ENCODE data around the gene SCUBE2. TPM values are rescaled to one million over a fixed set of nuclear protein-coding genes. Genes with fewer than 3 reads are reported as not detected.
"Not testable (repeated sequence)": the region's sequence is repeated elsewhere in the genome, so short reads cannot be mapped to it uniquely, and the experiment has no call there.

The SCUBE2 gene
- total RNA-seq, 4 donors from 2014 or later: 0.24 to 3.6 (median 2.3) TPM

GRCh38 chr11:8980485-8980884 is 110.9 kb downstream of the SCUBE2 start:
- no peak for TF ChIP-seq POLR2A (IDR thresholded peaks at IDR 0.05)
- TF ChIP-seq CTCF (IDR thresholded peaks at IDR 0.05 in 4 of 5, conservative IDR thresholded peaks at IDR 0.05 in 1 of 5): no peak
- DNase-seq (no peak), ATAC-seq (no peak)
- Histone ChIP-seq H3K27ac (no peak overlapping the region), H3K4me3 (no peak overlapping the region), H3K36me3 (no peaks in the 10 kb centered on the region), H3K27me3 (no peaks in the 10 kb centered on the region), H3K4me1 (no peaks in the 10 kb centered on the region), H3K9me3 (no peaks in the 10 kb centered on the region)
- in situ Hi-C loops (cut with MboI; ENCODE audit: low sequenced_read_pairs in 4 of 4) (no loop called here), intact Hi-C loops (cut with DNase I; ENCODE audit: low total_unique reads) (no loop called here)

- in situ Hi-C loops (cut with MboI; ENCODE audit: low sequenced_read_pairs in 4 of 4); DNase-seq; H3K9me3 ChIP-seq; H3K4me3 ChIP-seq; H3K4me1 ChIP-seq; intact Hi-C loops (cut with DNase I; ENCODE audit: low total_unique reads); H3K36me3 ChIP-seq; H3K27me3 ChIP-seq; ATAC-seq; H3K27ac ChIP-seq: not testable (repeated sequence)
Observed at GRCh38 chr11:8979365-8979764, 112.0 kb downstream of the SCUBE2 start.

GRCh38 chr11:8973121-8973520 is 118.3 kb downstream of the SCUBE2 start:
- Histone ChIP-seq H3K36me3 (peaks cover 0 to 6% of the 10 kb centered on the region in 2 donors), H3K27me3 (no peaks in the 10 kb centered on the region), H3K27ac (no peak overlapping the region), H3K4me1 (no peaks in the 10 kb centered on the region), H3K4me3 (no peak overlapping the region), H3K9me3 (no peaks in the 10 kb centered on the region)
- DNase-seq (no peak), ATAC-seq (no peak)
- no peak for TF ChIP-seq POLR2A (IDR thresholded peaks at IDR 0.05)
- no peak for TF ChIP-seq CTCF (IDR thresholded peaks at IDR 0.05 in 4 of 5, conservative IDR thresholded peaks at IDR 0.05 in 1 of 5)
- intact Hi-C loops (cut with DNase I; ENCODE audit: low total_unique reads) (no loop called here), in situ Hi-C loops (cut with MboI; ENCODE audit: low sequenced_read_pairs in 4 of 4) (loop anchor here in 1 of 4 donors (25.0 kb wide), 2 partner anchors 286 to 736 kb away; partner anchors contain the start of genes RPL27A and TRIM66)

GRCh38 chr11:8971924-8972316 is 119.5 kb downstream of the SCUBE2 start:
- no peak overlapping the region for H3K4me3 ChIP-seq
- TF ChIP-seq CTCF (IDR thresholded peaks at IDR 0.05 in 4 of 5, conservative IDR thresholded peaks at IDR 0.05 in 1 of 5) (no peak), POLR2A (IDR thresholded peaks at IDR 0.05) (no peak)
- peaks cover 0 to 13% of the 10 kb centered on the region in 2 donors for H3K36me3 ChIP-seq
- H3K27ac ChIP-seq: no peak overlapping the region
- in situ Hi-C loops (cut with MboI; ENCODE audit: low sequenced_read_pairs in 4 of 4): loop anchor here in 1 of 4 donors (25.0 kb wide), 2 partner anchors 285 to 735 kb away; partner anchors contain the start of genes RPL27A and TRIM66
- DNase-seq (no peak), ATAC-seq (no peak)
- H3K27me3 ChIP-seq: no peaks in the 10 kb centered on the region
- intact Hi-C loops (cut with DNase I; ENCODE audit: low total_unique reads): no loop called here
- no peaks in the 10 kb centered on the region for H3K4me1 ChIP-seq
- H3K9me3 ChIP-seq: no peaks in the 10 kb centered on the region

- Histone ChIP-seq H3K4me3 (no peak overlapping the region), H3K27ac (no peak overlapping the region), H3K9me3 (no peaks in the 10 kb centered on the region), H3K4me1 (no peaks in the 10 kb centered on the region), H3K36me3 (peaks cover 0 to 13% of the 10 kb centered on the region in 2 donors), H3K27me3 (no peaks in the 10 kb centered on the region)
- in situ Hi-C loops (cut with MboI; ENCODE audit: low sequenced_read_pairs in 4 of 4) (loop anchor here in 1 of 4 donors (25.0 kb wide), 2 partner anchors 284 to 734 kb away; partner anchors contain the start of genes RPL27A and TRIM66), intact Hi-C loops (cut with DNase I; ENCODE audit: low total_unique reads) (no loop called here)
- no peak for DNase-seq
- no peak for ATAC-seq
- TF ChIP-seq CTCF (IDR thresholded peaks at IDR 0.05 in 4 of 5, conservative IDR thresholded peaks at IDR 0.05 in 1 of 5) (no peak), POLR2A (IDR thresholded peaks at IDR 0.05) (no peak)
Observed at GRCh38 chr11:8971196-8971923, 120.0 kb downstream of the SCUBE2 start.

Small RNA genes within 50 kb of the gene (microRNA-seq; reads per million reads assigned to microRNA genes)
- 0 reads per million in 2 donors for gene MIR5691 (ENCODE audit: borderline replicate concordance in 2 of 2)

Other genes starting within 250 kb of the SCUBE2 start
- 10 to 100 TPM; 13.8 to 33.5 (median 25.0) TPM for gene AKIP1, start 180.4 kb downstream of the SCUBE2 start, total RNA-seq
- gene C11orf16, start 158.7 kb downstream of the SCUBE2 start, total RNA-seq: not detected
- gene ASCL3, start 148.6 kb downstream of the SCUBE2 start, total RNA-seq: not detected
- 10 to 100 TPM; 29.4 to 45.3 (median 40.1) TPM for gene TMEM9B, start 127.2 kb downstream of the SCUBE2 start, total RNA-seq
- 1 to 10 TPM in 2 of 4 donors, under 1 TPM in 1, not detected in 1; 0.10 to 3.4 (median 1.1) TPM for gene NRIP3, start 87.6 kb downstream of the SCUBE2 start, total RNA-seq
- gene DENND5A, start 173.8 kb upstream of the SCUBE2 start, total RNA-seq: 10 to 100 TPM; 29.1 to 33.1 (median 31.5) TPM
- 10 to 100 TPM in 3 of 4 donors, 1 to 10 TPM in 1; 9.4 to 24.9 (median 15.5) TPM for gene TMEM41B, start 223.0 kb upstream of the SCUBE2 start, total RNA-seq